OCI-LY7 (cell line): ENCODE results near the gene GPALPP1.

Experiments used
- EZH2phosphoT487 ChIP-seq: fragments of 200-600 bp; sonication (generic); IDR thresholded peaks from 2 replicates; pipeline ENCODE4 v1.6.1; 2018; ENCODE audit warnings: low read depth, borderline replicate concordance, mild to moderate bottlenecking, mixed run types, antibody characterized with exemption, low read length, moderate library complexity, mixed read lengths
- TF ChIP-seq, protein P1 (sequence below): fragments of 200-600 bp; sonication (generic); conservative IDR thresholded peaks from 2 replicates; pipeline ENCODE4 v1.5.1; 2014; ENCODE audit warnings: mild to moderate bottlenecking, antibody characterized with exemption, low read length, moderate library complexity, mixed read lengths

DNA sequence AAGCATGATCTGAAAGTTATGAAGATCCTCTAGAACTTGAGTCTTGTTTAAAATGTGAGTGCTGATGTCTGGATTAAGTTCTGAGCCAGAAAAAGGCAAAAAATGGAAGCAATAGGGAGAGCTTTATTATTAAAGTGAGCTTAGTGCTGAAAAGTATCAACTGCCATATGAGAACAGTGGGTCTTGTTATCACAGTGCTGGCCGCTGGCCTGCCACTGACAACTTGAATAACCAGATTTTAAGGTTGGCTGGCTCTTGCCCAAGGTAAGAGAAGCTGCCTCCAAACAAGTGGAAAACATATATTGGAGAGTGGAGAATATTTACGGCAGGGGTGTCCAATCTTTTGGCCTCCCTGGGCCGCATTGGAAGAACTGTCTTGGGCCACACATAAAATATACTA, 33.9 kb upstream of the GPALPP1 start:
- TF ChIP-seq, protein P1, sequence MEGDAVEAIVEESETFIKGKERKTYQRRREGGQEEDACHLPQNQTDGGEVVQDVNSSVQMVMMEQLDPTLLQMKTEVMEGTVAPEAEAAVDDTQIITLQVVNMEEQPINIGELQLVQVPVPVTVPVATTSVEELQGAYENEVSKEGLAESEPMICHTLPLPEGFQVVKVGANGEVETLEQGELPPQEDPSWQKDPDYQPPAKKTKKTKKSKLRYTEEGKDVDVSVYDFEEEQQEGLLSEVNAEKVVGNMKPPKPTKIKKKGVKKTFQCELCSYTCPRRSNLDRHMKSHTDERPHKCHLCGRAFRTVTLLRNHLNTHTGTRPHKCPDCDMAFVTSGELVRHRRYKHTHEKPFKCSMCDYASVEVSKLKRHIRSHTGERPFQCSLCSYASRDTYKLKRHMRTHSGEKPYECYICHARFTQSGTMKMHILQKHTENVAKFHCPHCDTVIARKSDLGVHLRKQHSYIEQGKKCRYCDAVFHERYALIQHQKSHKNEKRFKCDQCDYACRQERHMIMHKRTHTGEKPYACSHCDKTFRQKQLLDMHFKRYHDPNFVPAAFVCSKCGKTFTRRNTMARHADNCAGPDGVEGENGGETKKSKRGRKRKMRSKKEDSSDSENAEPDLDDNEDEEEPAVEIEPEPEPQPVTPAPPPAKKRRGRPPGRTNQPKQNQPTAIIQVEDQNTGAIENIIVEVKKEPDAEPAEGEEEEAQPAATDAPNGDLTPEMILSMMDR: no peak
- no peak for TF ChIP-seq EZH2phosphoT487
